ENCODE measurements around the gene MMP17. TPM values are rescaled to one million over a fixed set of nuclear protein-coding genes. Genes with fewer than 3 reads are reported as not detected.

The MMP17 gene
- total RNA-seq, 2 donors from 2014 or later, result 4.6 to 12.1 TPM

DNA sequence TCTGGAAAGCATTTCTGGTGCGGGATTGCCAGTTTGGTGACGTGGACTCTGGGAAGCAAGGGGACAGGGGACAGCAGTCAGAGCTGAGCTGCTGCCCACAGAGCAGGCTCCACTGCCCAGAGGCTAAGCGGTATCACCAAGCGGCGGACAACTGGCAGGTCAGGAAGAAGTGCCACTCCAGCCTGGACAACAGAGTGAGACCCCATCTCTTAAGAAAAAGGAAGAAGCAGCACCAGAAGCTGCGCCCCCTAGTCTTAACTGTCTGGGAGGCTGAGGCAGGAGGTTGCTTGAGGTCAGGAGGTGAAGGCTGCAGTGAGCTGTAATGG, 31.8 kb upstream of the MMP17 start:
- ATAC-seq (ENCODE audit: insufficient number of reproducible peaks, low FRiP score, low read depth) (no peak), DNase-seq (ENCODE audit: low spot score) (no peak)
- H3K27me3 ChIP-seq (replicated peaks; ENCODE audit: insufficient read depth), result no peaks in the 10 kb centered on the region
- no peak overlapping the region for H3K27ac ChIP-seq
- peaks cover 72% of the 10 kb centered on the region for H3K36me3 ChIP-seq
- H3K4me3 ChIP-seq, result no peak overlapping the region
- no peaks in the 10 kb centered on the region for H3K9me3 ChIP-seq
- H3K4me1 ChIP-seq (ENCODE audit: control insufficient read depth in 1 of 2, low read depth in 2 of 2), result no peaks in the 10 kb centered on the region
- TF ChIP-seq, protein P1, sequence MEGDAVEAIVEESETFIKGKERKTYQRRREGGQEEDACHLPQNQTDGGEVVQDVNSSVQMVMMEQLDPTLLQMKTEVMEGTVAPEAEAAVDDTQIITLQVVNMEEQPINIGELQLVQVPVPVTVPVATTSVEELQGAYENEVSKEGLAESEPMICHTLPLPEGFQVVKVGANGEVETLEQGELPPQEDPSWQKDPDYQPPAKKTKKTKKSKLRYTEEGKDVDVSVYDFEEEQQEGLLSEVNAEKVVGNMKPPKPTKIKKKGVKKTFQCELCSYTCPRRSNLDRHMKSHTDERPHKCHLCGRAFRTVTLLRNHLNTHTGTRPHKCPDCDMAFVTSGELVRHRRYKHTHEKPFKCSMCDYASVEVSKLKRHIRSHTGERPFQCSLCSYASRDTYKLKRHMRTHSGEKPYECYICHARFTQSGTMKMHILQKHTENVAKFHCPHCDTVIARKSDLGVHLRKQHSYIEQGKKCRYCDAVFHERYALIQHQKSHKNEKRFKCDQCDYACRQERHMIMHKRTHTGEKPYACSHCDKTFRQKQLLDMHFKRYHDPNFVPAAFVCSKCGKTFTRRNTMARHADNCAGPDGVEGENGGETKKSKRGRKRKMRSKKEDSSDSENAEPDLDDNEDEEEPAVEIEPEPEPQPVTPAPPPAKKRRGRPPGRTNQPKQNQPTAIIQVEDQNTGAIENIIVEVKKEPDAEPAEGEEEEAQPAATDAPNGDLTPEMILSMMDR (IDR thresholded peaks at IDR 0.05), result no peak

- no peaks in the 10 kb centered on the region for H3K9me3 ChIP-seq
- H3K27me3 ChIP-seq (replicated peaks; ENCODE audit: insufficient read depth), result no peaks in the 10 kb centered on the region
- no peak for DNase-seq (ENCODE audit: low spot score)
- no peak overlapping the region for H3K4me3 ChIP-seq
- H3K4me1 ChIP-seq (ENCODE audit: control insufficient read depth in 1 of 2, low read depth in 2 of 2), result no peaks in the 10 kb centered on the region
- no peak for ATAC-seq (ENCODE audit: insufficient number of reproducible peaks, low FRiP score, low read depth)
- no peak overlapping the region for H3K27ac ChIP-seq
- TF ChIP-seq, protein P1 (IDR thresholded peaks at IDR 0.05), result no peak
- H3K36me3 ChIP-seq, result peaks cover 71% of the 10 kb centered on the region
These were observed 31.2 kb upstream of the MMP17 start for GRCh38 chr12:131796754-131797587.

DNA sequence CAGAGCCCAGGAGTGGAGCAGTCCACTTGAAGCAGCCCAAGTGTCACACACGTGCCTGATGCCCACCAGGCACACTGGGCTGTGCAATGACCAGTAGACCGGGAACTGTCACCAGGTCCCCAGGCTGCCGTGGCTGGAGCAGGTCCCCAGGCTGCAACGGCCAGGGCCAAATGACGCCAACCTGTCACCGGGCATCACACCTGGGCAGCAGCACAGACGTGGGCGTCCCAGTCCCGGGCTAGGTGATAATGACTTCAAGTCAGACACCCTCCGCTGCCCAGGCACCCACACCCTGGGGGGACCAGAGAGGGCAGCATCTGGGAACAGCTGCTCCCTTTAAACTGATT, 30.6 kb upstream of the MMP17 start:
- Histone ChIP-seq H3K27ac (no peak overlapping the region), H3K27me3 (replicated peaks; ENCODE audit: insufficient read depth) (no peaks in the 10 kb centered on the region), H3K4me3 (no peak overlapping the region), H3K4me1 (ENCODE audit: control insufficient read depth in 1 of 2, low read depth in 2 of 2) (no peaks in the 10 kb centered on the region), H3K9me3 (no peaks in the 10 kb centered on the region), H3K36me3 (peaks cover 68% of the 10 kb centered on the region)
- TF ChIP-seq, protein P1 (IDR thresholded peaks at IDR 0.05), result no peak
- no peak for ATAC-seq (ENCODE audit: insufficient number of reproducible peaks, low FRiP score, low read depth)
- no peak for DNase-seq (ENCODE audit: low spot score)

DNA sequence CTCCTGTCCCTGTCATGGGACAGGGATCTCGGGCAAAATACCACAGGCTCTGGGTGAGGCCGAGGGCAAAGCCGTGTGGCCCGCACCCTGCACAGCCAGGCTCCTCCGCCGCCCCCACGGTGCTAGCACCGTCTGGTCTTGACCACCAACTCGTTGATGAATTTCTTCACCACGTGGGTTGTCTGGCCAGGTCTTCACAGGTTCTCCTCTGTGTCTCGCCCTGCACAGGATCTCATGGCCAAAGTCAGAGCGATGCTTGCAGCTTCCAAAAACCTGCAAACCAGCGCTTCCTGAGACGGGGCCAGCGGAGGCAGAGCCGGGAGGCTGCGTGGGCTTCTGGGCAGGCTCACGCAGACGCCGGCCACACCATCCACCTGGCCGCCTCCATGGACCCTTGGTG, 29.0 kb upstream of the MMP17 start:
- Histone ChIP-seq H3K27me3 (replicated peaks; ENCODE audit: insufficient read depth) (no peaks in the 10 kb centered on the region), H3K9me3 (no peaks in the 10 kb centered on the region), H3K4me1 (ENCODE audit: control insufficient read depth in 1 of 2, low read depth in 2 of 2) (peaks cover 0 to 6% of the 10 kb centered on the region in 2 donors), H3K36me3 (peaks cover 52% of the 10 kb centered on the region), H3K4me3 (no peak overlapping the region), H3K27ac (no peak overlapping the region)
- ATAC-seq (ENCODE audit: insufficient number of reproducible peaks, low FRiP score, low read depth), result no peak
- TF ChIP-seq, protein P1 (IDR thresholded peaks at IDR 0.05), result no peak
- no peak for DNase-seq (ENCODE audit: low spot score)

GRCh38 chr12:131799828-131800593, 28.2 kb upstream of the MMP17 start:
- DNase-seq (ENCODE audit: low spot score) (no peak), ATAC-seq (ENCODE audit: insufficient number of reproducible peaks, low FRiP score, low read depth) (no peak)
- Histone ChIP-seq H3K27ac (no peak overlapping the region), H3K4me1 (ENCODE audit: control insufficient read depth in 1 of 2, low read depth in 2 of 2) (peaks cover 0 to 8% of the 10 kb centered on the region in 2 donors), H3K9me3 (no peaks in the 10 kb centered on the region), H3K27me3 (replicated peaks; ENCODE audit: insufficient read depth) (no peaks in the 10 kb centered on the region), H3K4me3 (no peak overlapping the region), H3K36me3 (peaks cover 46% of the 10 kb centered on the region)
- TF ChIP-seq, protein P1 (IDR thresholded peaks at IDR 0.05), result no peak
